ENCODE measurements around the gene HPS1. TPM values are rescaled to one million over a fixed set of nuclear protein-coding genes. Genes with fewer than 3 reads are reported as not detected.
"Not testable (repeated sequence)": the region's sequence is repeated elsewhere in the genome, so short reads cannot be mapped to it uniquely, and the experiment has no call there.

The HPS1 gene
- total RNA-seq, 1 donor from 2014 or later, result 11.1 TPM

DNA sequence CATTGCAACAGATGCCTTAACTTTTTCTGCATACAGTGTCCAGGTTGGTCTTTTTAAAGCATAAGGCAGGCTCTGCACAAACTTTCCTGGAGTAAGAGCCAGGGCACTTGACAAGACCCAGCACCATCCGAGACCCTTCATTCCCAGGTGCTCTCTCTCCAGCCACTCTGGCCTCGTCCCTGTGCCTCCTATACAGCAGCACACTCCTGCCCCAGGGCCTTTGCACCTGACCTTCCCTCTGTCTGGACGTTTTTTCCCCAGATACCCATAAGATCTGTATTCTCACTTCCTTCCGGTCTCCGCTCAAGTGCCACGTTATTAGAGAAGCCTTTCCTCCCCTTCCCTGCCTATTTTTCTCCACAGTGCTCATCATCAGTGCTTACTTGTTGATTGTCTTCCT, 57.3 kb downstream of the HPS1 start:
- DNase-seq, result no peak

DNA sequence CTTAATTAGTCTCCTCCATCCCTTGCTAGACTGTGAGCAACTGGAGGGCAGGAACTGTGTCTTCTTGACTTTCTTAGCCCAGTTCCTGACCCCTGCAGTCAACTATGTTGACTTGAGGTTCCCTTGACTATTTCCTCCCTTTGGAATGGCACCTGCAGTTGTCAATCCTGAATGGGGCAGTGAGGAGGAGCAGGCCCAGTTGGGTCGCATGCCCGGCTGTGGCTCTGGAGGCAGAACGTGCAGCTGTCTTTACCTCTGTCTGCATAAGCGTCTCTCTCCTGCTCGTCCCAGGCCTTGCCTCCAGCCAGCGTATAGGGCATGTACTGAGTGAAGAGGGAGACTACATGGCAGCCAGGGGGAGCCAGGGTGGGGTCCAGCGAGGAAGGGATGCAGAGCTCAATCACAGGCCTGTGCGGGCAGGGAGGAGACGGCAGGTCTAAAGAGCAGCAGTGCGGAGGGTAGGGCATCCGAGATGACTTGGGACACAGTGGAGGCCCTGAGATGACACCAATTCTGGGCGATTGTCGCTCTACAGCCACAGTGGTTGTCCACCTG, 58.6 kb downstream of the HPS1 start:
- no peak for DNase-seq

DNA sequence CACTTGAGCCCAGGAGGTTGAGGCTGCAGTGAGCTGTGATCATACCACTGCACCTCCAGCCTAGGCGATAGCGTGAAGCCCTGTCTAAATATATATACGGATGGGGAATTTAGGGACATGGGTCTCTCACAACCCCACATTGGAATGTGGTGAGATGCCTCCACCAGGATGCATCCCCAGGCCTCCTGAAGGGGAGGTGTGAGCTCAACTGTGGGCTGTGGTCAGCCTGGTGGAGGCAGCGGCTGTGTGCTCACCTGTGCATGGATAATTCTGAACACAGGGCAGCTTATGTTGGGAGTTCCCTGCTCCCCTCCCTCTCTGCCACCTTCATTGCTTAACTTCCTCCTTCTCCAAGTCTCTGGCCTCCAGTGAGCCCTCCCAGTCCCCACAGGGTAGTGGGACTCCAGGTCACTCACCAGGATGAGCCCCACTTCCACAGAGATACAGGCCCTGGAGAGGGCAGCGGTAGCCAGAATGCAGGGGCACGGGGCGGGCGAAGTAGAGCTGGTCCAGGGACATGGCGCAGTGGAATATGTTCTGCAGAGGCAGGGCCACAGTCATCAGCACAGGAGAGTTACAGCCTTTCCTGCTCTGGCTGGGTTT, 62.1 kb downstream of the HPS1 start:
- DNase-seq, result no peak

DNA sequence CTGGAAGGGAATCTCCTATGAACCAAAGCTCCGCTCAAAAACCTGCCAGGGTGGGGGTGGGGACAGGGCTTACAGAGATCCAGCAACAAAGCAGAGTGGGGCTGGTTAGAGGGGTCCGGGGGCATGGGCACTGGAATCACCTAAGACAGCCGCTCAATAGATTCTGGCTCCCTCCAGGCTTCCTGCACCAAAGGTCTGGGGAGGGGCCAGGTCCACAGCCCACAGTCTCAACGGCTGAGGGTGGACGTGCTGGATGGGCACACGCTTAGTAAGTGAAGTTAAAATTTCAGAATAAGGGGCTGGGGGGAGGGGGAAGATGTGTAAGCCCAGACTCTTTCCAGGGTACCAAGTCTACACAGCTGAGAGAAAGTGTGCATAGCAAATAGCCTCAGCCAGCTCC, 62.9 kb downstream of the HPS1 start:
- no peak for DNase-seq

DNA sequence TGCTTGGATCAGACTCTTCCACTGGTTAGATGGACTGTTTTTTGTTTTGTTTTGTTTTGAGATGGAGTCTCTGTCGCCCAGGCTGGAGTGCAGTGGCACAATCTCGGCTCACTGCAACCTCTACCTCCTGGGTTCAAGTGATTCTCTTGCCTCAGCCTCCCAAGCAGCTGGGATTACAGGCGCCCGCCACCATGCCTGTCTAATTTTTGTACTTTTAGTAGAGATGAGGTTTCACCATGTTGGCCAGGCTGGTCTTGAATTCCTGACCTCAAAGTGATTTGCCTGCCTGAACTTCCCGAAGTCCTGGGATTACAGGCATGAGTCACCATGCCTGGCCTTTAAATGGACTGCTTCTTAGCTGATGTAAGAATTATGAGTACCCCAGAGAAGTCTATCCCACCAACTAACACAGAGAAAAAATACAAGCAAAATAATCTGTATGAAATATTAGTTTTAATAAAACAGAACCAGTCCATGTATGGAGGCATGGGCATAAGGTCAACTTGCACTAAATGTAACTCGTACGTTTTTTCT, 63.5 kb downstream of the HPS1 start:
- not testable (repeated sequence) for DNase-seq

DNA sequence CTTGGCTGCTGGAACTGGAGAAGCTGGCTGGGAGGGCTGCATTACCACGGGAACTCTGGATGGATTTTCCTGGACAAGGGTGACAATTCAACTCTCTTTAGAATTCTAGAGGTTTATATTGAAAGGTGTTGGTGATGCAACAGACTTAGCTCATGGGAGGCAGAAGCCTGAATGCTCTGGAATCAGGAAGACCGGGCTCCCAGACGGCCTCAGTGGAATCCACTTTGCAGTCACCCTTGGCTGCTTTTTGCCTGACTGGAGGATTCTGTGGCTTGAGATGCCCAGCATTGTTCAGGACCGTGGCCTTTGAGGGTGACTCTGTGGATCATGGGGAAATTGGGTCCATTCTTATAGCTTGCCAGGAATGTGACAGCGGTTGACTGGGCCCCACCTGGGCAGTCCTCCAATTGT, 64.0 kb downstream of the HPS1 start:
- DNase-seq, result no peak

DNA sequence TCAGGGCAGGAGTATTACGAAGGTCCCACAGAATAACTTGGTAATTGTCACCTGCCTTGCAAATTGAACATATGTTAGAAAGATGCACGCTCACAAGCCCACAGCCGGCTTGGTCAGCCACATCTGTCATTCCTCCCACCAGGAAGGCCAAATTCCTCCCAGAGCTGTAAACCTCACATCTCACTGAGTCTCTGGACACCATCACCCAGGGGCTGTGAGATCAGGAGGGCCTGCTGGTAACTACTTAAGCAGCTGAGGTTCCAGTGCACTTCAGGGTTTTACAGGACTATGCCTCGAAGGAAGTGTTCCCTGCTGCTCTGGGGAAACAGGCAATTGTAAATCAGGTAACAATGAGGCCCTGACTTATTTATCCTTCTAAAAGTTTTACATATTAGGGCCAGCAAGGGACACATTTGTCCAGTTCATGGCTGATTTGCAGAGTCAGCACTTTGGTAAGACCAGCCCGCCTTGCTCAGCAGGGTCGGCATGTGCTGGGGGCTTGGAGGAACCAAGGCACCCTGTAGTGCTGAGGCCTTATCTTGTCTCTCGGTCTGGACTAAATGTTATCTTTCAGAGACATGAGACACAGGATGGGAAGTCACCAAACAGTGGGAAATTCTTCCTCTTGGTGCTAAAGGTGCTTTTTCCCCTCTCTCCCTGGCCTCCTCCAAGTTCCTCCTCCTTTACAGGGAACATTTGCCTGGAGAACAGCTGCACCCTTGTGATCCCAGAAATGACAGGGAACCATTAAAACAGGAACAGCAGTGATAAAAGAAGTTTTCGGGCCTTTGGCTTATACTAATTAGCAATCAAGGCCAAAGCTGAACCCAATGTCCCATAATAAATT, 66.0 kb downstream of the HPS1 start:
- DNase-seq, result no peak

DNA sequence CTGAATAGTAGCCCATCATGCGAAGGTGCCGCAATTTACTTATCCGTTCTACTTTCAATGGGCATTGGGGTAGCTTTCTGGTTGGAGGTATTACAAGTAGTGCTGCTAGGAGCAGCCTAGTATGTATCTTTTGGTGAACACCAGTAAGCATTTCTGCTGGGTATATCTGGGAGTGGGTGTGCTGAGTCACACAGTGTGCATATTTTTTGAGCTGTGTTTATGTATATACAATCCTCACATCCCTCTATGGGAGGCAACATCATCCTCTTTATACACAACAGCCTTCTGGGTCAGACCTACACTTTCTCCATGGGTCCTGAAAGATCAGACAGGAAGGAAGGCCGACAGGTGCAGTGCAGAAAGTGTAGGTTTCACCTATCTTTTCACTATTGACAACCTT, 68.0 kb downstream of the HPS1 start:
- DNase-seq, result no peak

DNA sequence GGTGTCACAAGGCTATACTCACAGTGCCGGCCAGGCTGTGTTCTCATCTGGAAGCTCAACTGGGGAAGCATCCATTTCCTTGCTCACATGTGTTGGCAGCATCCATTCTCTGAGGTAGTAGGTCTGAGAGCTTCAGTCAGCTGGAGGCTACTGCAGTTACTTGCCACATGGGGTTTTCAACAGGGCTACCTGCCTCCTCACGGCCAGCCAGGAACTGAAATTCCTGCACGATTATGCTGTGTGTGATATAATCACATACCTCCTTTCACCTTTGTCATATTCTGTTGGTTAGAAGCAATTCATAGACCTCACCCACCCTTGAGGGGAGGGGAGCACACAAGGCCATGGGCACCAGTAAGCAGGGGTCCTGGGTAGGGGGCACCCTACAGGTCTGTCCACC, 69.2 kb downstream of the HPS1 start:
- DNase-seq, result no peak

DNA sequence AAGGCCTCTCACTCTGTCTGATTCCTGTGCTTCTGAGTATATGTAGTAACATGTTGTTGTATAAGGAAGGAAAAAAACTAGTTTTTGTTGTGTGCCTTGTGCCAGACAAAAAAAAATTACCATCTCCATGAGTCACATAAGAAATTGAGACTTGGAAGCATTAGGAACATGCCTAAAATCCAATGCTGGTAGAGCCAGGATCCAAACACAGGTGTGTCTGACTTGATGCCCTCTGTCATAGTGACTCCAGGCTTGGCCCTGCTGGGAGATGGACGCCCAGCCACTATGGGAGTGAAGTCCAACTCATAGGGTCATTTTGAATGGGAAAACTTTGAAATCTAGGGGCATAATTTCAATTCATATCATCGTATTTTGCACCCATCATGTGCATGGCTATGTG, 69.7 kb downstream of the HPS1 start:
- DNase-seq, result no peak

DNA sequence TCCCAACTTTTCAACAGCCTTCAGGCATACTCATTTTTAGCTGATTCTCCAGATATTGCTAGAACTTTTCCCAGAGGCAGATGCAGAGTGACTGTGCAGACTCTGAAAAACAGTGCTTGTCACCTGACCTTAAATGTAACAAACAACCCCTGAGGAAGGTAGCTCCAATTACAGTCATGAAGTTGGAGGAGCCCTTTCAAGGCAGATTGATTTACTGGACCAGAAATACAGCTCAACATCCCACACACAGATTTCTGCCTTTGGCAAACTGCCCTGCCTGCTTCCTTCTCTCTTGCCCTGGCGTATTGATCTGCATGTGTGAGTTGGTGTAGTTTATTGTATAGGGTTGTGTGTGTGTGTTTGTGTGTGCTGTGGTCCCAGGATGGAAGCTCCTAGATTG, 70.2 kb downstream of the HPS1 start:
- DNase-seq, result no peak

DNA sequence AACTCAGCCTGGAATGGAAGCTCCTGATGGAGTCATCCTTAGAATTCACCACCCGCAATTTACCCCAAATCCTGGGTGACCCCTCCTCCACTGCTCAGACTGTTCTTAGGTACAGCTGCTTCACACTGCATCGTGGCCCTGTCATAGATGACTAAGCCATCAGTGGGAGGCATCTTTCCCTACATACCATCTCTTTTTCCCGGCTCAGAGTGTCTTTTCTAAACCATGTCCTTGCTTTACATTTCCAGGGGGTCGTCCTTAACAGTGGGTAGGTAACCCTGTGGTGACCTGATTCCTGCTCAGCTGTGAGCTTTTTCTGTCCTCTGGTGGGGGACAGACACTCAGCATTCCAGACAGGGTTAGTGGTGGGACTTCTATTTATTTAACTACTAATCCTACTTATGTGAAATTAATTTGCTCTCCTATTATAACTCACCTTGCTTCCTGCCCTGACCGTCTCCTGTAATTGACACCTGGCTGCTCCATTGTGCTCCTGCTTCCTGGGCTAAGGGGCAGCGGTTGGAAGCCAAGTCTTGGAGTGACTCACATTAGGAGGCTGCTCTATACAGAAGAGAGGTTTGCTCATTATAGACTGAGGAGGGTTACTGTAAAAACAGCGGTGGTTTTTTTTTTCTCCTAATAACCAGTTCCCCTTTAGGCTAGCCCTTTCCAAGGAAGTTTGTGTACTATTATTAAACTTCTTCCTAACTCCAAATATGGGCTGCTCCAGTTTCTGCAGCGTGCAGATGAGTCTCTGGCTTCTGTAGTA, 72.3 kb downstream of the HPS1 start:
- peak; percentile 27 for DNase-seq

DNA sequence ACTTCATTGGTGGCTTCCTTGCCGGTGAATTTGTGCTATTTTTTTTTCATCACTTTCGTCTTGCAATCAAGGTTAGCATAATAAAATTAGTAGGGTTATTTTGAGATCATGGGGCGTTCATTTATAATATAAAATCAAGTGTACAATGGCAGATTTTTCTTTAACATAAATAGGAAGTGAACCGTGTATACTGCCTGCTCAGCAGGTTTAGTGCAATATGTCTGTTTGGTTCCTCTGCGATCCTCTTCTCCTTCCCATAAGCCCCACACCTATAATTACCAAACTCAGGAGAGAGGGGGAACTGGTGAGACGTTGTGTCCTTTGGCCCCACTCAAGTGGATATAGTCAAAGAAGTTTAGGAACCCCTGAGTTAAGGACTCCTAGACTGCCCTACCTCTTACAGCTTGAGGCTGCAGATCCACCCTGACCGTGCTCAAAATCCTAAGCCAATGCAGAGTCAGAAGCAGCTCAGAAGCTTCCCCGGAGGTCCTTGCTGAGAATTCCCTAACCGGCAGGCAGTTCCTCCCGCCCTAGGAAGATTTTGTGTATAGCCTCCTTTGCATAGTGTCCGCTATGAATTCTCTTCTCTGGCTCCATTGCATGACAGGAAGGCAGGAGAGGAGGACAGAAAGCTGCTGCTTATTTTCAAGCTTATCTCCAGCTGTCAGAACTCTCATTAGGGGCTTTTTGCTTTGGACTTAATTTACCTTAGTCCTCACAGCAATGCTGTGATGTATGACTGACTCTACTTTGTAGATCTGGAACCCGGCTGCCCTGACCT, 73.3 kb downstream of the HPS1 start:
- no peak for DNase-seq

DNA sequence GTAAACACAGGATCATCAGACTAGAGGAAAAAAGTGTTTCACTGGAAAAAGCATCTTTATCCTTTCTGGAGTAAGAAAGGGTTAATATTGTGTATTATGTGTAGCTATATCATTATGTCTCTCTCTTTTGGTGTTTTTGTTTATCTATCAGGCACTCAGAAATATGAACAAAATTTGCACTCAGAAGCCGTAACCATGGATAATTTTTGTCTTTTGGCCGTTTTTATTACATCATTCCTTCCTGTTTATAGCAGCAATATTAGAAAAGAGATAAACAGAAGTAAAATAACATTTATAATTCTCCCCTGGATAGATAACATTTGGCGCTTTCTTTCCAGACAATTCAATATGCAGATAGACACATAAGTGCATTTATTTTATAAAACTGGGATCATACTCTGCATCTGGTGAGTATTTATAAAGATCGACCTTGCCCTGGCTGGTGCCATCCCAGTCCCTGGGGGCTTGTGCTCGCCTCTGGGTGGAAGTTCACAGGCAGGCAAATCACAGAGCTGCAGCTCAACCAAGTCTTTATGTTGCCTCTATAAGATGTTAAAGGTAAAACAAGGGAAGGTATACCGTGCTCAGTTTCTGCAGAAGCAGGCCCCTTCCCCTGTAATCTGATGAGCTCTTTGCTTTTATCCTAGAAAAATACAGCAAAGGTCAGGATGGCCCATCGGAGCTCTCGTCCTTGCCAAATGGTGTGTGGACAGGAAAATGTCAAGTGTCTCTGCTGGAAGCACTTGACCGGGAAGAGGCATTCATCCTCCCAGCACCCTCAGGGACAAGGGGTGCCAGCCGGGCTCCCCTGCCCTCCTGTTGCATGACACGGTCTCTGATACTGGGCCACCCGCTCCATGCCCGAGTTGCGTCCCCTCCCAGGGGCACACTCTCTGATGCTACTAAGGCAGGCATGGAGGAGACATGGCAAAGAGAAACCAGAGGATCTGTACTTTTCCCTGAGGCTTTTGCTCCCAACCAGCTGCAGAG, 75.6 kb downstream of the HPS1 start:
- DNase-seq, result no peak

DNA sequence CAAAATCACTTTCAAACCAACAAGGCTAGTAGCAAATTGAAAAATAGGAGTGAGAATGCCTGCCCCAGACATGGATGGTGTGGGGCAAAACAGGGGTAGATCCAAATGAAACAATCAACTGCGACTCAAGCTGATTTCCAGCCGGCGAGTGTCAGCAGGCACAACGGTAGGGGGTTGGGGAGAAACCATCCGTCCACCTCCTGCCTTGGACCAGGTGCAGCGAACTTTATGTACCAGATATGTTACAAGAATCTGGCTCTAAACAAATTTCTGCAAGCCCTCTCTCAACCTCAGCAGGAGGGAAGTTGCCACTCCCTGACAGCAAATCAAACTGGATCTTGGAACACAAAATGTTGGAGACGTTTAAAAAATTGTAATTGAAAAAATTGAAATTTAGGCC, 76.9 kb downstream of the HPS1 start:
- DNase-seq, result no peak

DNA sequence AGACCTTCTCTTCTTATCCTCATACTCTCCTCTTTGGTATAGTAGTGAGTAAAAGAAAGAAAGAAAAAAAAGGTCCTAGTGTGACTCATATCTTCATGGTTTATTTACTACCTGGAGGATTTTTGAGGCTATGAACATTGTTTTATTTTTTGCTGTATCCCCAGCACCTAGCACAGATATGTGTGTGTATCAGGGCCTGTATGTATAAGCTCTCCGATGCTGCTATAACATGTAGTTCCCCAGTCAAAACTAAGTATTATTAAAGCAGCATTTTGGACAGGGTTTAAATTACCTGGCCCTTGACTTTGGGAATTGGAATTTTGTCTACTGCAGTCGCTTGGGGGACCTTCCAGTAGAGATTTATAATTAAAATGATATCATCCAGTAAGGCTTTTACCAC, 78.1 kb downstream of the HPS1 start:
- no peak for DNase-seq

DNA sequence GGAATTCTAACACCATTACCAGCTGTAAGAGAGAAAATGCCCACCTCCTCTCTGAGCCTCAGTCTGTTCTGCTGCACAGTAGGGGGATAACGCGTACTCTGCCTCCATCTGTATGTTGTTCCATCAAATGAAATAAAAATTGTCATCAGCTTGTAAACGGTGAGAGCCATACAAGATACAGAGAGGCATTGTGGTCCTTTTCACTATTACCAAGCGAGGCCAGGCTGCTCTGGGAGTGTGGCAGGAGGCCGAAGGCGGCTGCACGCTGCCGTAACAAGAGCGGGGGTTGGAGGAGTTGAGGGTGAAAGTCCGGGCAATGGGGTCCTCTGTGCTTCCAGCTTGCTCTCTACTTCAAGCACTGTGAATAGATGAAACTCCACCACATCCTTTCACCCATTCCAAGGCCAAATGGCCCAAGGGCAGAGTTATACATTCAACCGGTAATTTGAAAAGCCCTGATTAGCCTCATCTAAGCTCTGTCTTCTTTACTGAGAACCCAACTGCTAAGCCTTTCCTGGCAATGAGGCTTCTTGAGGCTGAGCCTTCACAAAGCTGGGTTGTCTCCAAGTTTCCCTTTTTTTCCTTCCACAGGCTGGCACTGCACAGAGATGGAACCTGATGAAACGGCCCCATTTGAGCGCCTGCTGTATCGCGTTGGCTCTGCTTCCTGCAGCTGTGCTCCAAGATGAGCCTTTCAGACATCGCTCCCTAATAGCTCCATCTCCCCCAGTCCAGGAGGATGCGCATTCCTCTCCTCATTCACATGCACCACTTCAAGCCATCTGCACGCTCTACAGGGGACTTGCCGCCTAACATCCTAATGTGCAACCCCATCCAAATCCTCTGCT, 78.9 kb downstream of the HPS1 start:
- peak; percentile 56 for DNase-seq
